Hepatocyte (in vitro differentiated cells): ENCODE data around the gene VENTX. TPM values are rescaled to one million over a fixed set of nuclear protein-coding genes. Genes with fewer than 3 reads are reported as not detected.

ENCODE experiments used
- DNase-seq: peaks from one replicate; pipeline ENCODE4 v3.0.0-alpha.2; 2016; ENCODE audit warnings: low spot score
- H2AFZ ChIP-seq: fragments of 200-600 bp; sonication (generic); 2 replicates; pipeline ENCODE4 v1.6.0; 2016; ENCODE audit warnings: antibody characterized with exemption, mild to moderate bottlenecking
- H3K27ac ChIP-seq: fragments of 200-600 bp; sonication (generic); 2 replicates; pipeline ENCODE4 v1.5.1; 2016; ENCODE audit warnings: mild to moderate bottlenecking
- H3K27me3 ChIP-seq: fragments of 200-600 bp; sonication (generic); 2 replicates; pipeline ENCODE4 v1.6.1; 2016
- H3K36me3 ChIP-seq: fragments of 200-600 bp; sonication (generic); replicated peaks from 2 replicates; pipeline ENCODE4 v1.5.1; 2016; ENCODE audit warnings: low read depth; ENCODE audit not compliant: insufficient read depth
- H3K4me1 ChIP-seq: fragments of 200-600 bp; sonication (generic); 2 replicates; pipeline ENCODE4 v1.5.1; 2016; ENCODE audit warnings: mild to moderate bottlenecking, moderate library complexity; ENCODE audit not compliant: insufficient read depth
- H3K4me2 ChIP-seq: fragments of 200-600 bp; sonication (generic); 2 replicates; pipeline ENCODE4 v1.6.0; 2016
- H3K4me3 ChIP-seq: fragments of 200-600 bp; sonication (generic); 2 replicates; pipeline ENCODE4 v1.5.1; 2016; ENCODE audit warnings: mild to moderate bottlenecking
- H3K79me2 ChIP-seq: fragments of 200-600 bp; sonication (generic); 2 replicates; pipeline ENCODE4 v1.6.0; 2017; ENCODE audit warnings: mild to moderate bottlenecking
- H3K9me2 ChIP-seq: fragments of 200-600 bp; sonication (generic); replicated peaks from 2 replicates; pipeline ENCODE4 v1.6.0; 2017; ENCODE audit warnings: mild to moderate bottlenecking; ENCODE audit not compliant: insufficient read depth
- H3K9me3 ChIP-seq: fragments of 200-600 bp; sonication (generic); 2 replicates; pipeline ENCODE4 v1.5.1; 2016; ENCODE audit warnings: low read depth, mild to moderate bottlenecking
- H4K20me1 ChIP-seq: fragments of 200-600 bp; sonication (generic); 2 replicates; pipeline ENCODE4 v1.6.0; 2016; ENCODE audit warnings: mild to moderate bottlenecking; ENCODE audit not compliant: insufficient read depth, poor library complexity, severe bottlenecking
- CTCF ChIP-seq: fragments of 200-600 bp; sonication (generic); IDR thresholded peaks from 2 replicates; pipeline ENCODE4 v1.5.1; 2016; ENCODE audit warnings: antibody characterized with exemption, mild to moderate bottlenecking; ENCODE audit not compliant: poor library complexity
- EZH2 ChIP-seq: fragments of 200-600 bp; sonication (generic); IDR thresholded peaks from 2 replicates; pipeline ENCODE4 v1.6.1; 2016; ENCODE audit warnings: antibody characterized with exemption, mild to moderate bottlenecking, borderline replicate concordance
- EZH2phosphoT487 ChIP-seq: fragments of 200-600 bp; sonication (generic); IDR thresholded peaks from one replicate; pipeline ENCODE4 v1.6.1; 2018; ENCODE audit warnings: antibody characterized with exemption, mild to moderate bottlenecking, low read depth, moderate library complexity; ENCODE audit not compliant: unreplicated experiment, severe bottlenecking
- WGBS: methylation state at CpG from one replicate; pipeline ENCODE4 v1.1.6; 2016; ENCODE audit warnings: low lambda C conversion rate; ENCODE audit errors: missing lambda C conversion rate; 5-methylcytosine and 5-hydroxymethylcytosine counted together
- polyA plus RNA-seq: library from polyadenylated mRNA; unstranded; fragments of >200 nt; fragmentation: Nextera tagmentation; extraction: Ambion mirVana; gene quantifications from 2 replicates; pipeline ENCODE4 v1.2.1, GENCODE V29; 2016
- total RNA-seq: library from RNA; depleted of rRNA; stranded (reverse); fragments of >200 nt; gene quantifications from 2 replicates; pipeline ENCODE4 v1.2.3, GENCODE V29; 2014

VENTX gene
- total and polyA plus RNA-seq, 2 experiments from 2014 or later, result not detected

GRCh38 chr10:133243593-133243992 lies 5.9 kb downstream of the VENTX start:
- Histone ChIP-seq H3K27me3 (peaks cover 10% of the 10 kb centered on the region), H3K4me1 (peaks cover 11% of the 10 kb centered on the region), H3K4me3 (no peak overlapping the region), H3K4me2 (no peak overlapping the region), H3K79me2 (no peaks in the 10 kb centered on the region), H2AFZ (no peak overlapping the region), H4K20me1 (no peaks in the 10 kb centered on the region), H3K36me3 (no peaks in the 10 kb centered on the region), H3K27ac (no peak overlapping the region), H3K9me2 (no peaks in the 10 kb centered on the region), H3K9me3 (no peaks in the 10 kb centered on the region)
- TF ChIP-seq CTCF (no peak), EZH2 (no peak), EZH2phosphoT487 (no peak)
- WGBS, result 88% methylated on average over 14 of the region's 14 CpGs
- no peak for DNase-seq

- Histone ChIP-seq H4K20me1 (no peaks in the 10 kb centered on the region), H3K36me3 (no peaks in the 10 kb centered on the region), H3K27ac (peak overlapping the region; percentile 72), H3K4me2 (peak overlapping the region; percentile 56), H2AFZ (no peak overlapping the region), H3K4me1 (peaks cover 11% of the 10 kb centered on the region), H3K27me3 (no peaks in the 10 kb centered on the region), H3K79me2 (no peaks in the 10 kb centered on the region), H3K9me2 (no peaks in the 10 kb centered on the region), H3K4me3 (no peak overlapping the region), H3K9me3 (no peaks in the 10 kb centered on the region)
- no peak for TF ChIP-seq CTCF
- TF ChIP-seq EZH2, result no peak
- no peak for TF ChIP-seq EZH2phosphoT487
- 62% methylated on average over 21 of the region's 33 CpGs for WGBS
- DNase-seq, result peak; percentile 86
Observed at GRCh38 chr10:133245439-133246235, 8.0 kb downstream of the VENTX start.

GRCh38 chr10:133246236-133246626 lies 8.6 kb downstream of the VENTX start:
- Histone ChIP-seq H3K4me1 (peaks cover 11% of the 10 kb centered on the region), H3K9me2 (no peaks in the 10 kb centered on the region), H3K4me2 (peak overlapping the region; percentile 55), H3K79me2 (no peaks in the 10 kb centered on the region), H2AFZ (no peak overlapping the region), H4K20me1 (no peaks in the 10 kb centered on the region), H3K27ac (peak overlapping the region; percentile 72), H3K9me3 (no peaks in the 10 kb centered on the region), H3K36me3 (no peaks in the 10 kb centered on the region), H3K27me3 (no peaks in the 10 kb centered on the region), H3K4me3 (no peak overlapping the region)
- WGBS, result 82% methylated on average over 10 of the region's 12 CpGs
- DNase-seq, result no peak
- no peak for TF ChIP-seq EZH2phosphoT487

- TF ChIP-seq EZH2phosphoT487 (no peak), CTCF (no peak), EZH2 (no peak)
Observed at GRCh38 chr10:133247681-133248333, 10.2 kb downstream of the VENTX start.

More at GRCh38 chr10:133247681-133248333, 10.2 kb downstream of the VENTX start:
- no peak overlapping the region for H3K27ac ChIP-seq
- no peaks in the 10 kb centered on the region for H3K9me3 ChIP-seq
- no peak overlapping the region for H3K4me2 ChIP-seq
- no peak for DNase-seq
- no peaks in the 10 kb centered on the region for H3K36me3 ChIP-seq
- WGBS, result 90% methylated on average over 23 of the region's 36 CpGs
- no peaks in the 10 kb centered on the region for H3K9me2 ChIP-seq
- no peaks in the 10 kb centered on the region for H4K20me1 ChIP-seq
- peaks cover 11% of the 10 kb centered on the region for H3K4me1 ChIP-seq
- H3K79me2 ChIP-seq, result no peaks in the 10 kb centered on the region
- no peak overlapping the region for H3K4me3 ChIP-seq
- no peak overlapping the region for H2AFZ ChIP-seq
- no peaks in the 10 kb centered on the region for H3K27me3 ChIP-seq
